Liver (tissue), 9 donors: ENCODE data around the gene KIF21B. TPM values are rescaled to one million over a fixed set of nuclear protein-coding genes. Genes with fewer than 3 reads are reported as not detected.

Source experiments
- DNase-seq: peaks from one replicate; pipeline ENCODE4 v3.0.0-alpha.2; 2017; ENCODE audit warnings: low spot score
- H3K27ac ChIP-seq, 2 donors: one replicate each; pipeline ENCODE4 v1.7.0; 2013; ENCODE audit warnings: inconsistent platforms in 2 of 2, low read length in 2 of 2, control low read depth in 1 of 2, low read depth in 1 of 2, mild to moderate bottlenecking in 1 of 2
- H3K27me3 ChIP-seq, 4 donors: one replicate each; pipeline versions ENCODE4 v1.6.1 to v1.7.0; 2013; ENCODE audit warnings: low read length in 3 of 4, inconsistent platforms in 1 of 4, mild to moderate bottlenecking in 1 of 4, moderate library complexity in 1 of 4; ENCODE audit not compliant: control insufficient read depth in 4 of 4, insufficient read depth in 4 of 4
- H3K36me3 ChIP-seq, 4 donors: one replicate each; pipeline versions ENCODE4 v1.6.1 to v1.7.0; 2013; ENCODE audit warnings: low read length in 3 of 4, mild to moderate bottlenecking in 3 of 4, low read depth in 1 of 4, moderate library complexity in 1 of 4; ENCODE audit not compliant: control insufficient read depth in 4 of 4, insufficient read depth in 3 of 4
- H3K4me1 ChIP-seq, 4 donors: one replicate each; pipeline versions ENCODE4 v1.6.1 to v1.7.0; 2013; ENCODE audit warnings: low read length in 3 of 4, mild to moderate bottlenecking in 3 of 4, moderate library complexity in 1 of 4; ENCODE audit not compliant: control insufficient read depth in 4 of 4, insufficient read depth in 4 of 4
- H3K4me3 ChIP-seq, 3 donors: one replicate each; pipeline versions ENCODE4 v1.6.1 to v1.7.0; 2013; ENCODE audit warnings: low read length in 3 of 3, control low read depth in 1 of 3, low read depth in 1 of 3, mild to moderate bottlenecking in 1 of 3
- H3K9ac ChIP-seq, 2 donors: one replicate each; pipeline ENCODE4 v1.7.0; 2013; ENCODE audit warnings: low read length in 2 of 2, mild to moderate bottlenecking in 2 of 2, moderate library complexity in 2 of 2, control low read depth in 1 of 2, low read depth in 1 of 2
- H3K9me3 ChIP-seq, 4 donors: one replicate each; pipeline versions ENCODE4 v1.6.1 to v1.7.0; 2013; ENCODE audit warnings: low read length in 3 of 4; ENCODE audit not compliant: control insufficient read depth in 4 of 4
- EGR1 ChIP-seq, 2 donors: IDR thresholded peaks; 2 replicates each; pipeline ENCODE4 v1.6.1; 2016 to 2018; ENCODE audit warnings: antibody characterized with exemption in 2 of 2, low read depth in 2 of 2
- FOXA1 ChIP-seq: IDR thresholded peaks from 2 replicates; pipeline ENCODE4 v1.6.1; 2016; ENCODE audit warnings: antibody characterized with exemption
- FOXA2 ChIP-seq: IDR thresholded peaks from 2 replicates; pipeline ENCODE4 v1.6.1; 2016; ENCODE audit warnings: antibody characterized with exemption
- GABPA ChIP-seq, 2 donors: IDR thresholded peaks in 1 of 2; conservative IDR thresholded peaks in 1 of 2; 2 replicates each; pipeline ENCODE4 v1.6.1; 2016; ENCODE audit warnings: antibody characterized with exemption in 2 of 2, mild to moderate bottlenecking in 1 of 2, moderate library complexity in 1 of 2
- HNF4A ChIP-seq, 2 donors: conservative IDR thresholded peaks; 2 replicates each; pipeline ENCODE4 v1.6.1; 2016; ENCODE audit warnings: antibody characterized with exemption in 2 of 2, mild to moderate bottlenecking in 2 of 2
- HNF4G ChIP-seq: IDR thresholded peaks from 2 replicates; pipeline ENCODE4 v1.6.1; 2016; ENCODE audit warnings: antibody characterized with exemption
- JUND ChIP-seq, 2 donors: IDR thresholded peaks; 2 replicates each; pipeline ENCODE4 v1.6.1; 2016; ENCODE audit warnings: antibody characterized with exemption in 2 of 2
- NR2F2 ChIP-seq: IDR thresholded peaks from 2 replicates; pipeline ENCODE4 v1.6.1; 2016; ENCODE audit warnings: antibody characterized with exemption
- RAD21 ChIP-seq, 2 donors: IDR thresholded peaks; 2 replicates each; pipeline ENCODE4 v1.6.1; 2016; ENCODE audit warnings: antibody characterized with exemption in 2 of 2, mild to moderate bottlenecking in 2 of 2
- RXRA ChIP-seq, 2 donors: IDR thresholded peaks; 2 replicates each; pipeline ENCODE4 v1.6.1; 2017 to 2018; ENCODE audit warnings: antibody characterized with exemption in 2 of 2, mild to moderate bottlenecking in 1 of 2
- SP1 ChIP-seq: IDR thresholded peaks from 2 replicates; pipeline ENCODE4 v1.6.1; 2018; ENCODE audit warnings: antibody characterized with exemption, mild to moderate bottlenecking
- TAF1 ChIP-seq: conservative IDR thresholded peaks from 2 replicates; pipeline ENCODE4 v1.6.1; 2016; ENCODE audit warnings: antibody characterized with exemption, mild to moderate bottlenecking
- YY1 ChIP-seq: IDR thresholded peaks from 2 replicates; pipeline ENCODE4 v1.6.1; 2016; ENCODE audit warnings: antibody characterized with exemption, mild to moderate bottlenecking
- WGBS: extraction: QIAGEN DNeasy Blood & Tissue Kit; methylation state at CpG from one replicate; pipeline ENCODE4 v1.1.7; 2013; 5-methylcytosine and 5-hydroxymethylcytosine counted together
- polyA plus RNA-seq, 2 donors: library from polyadenylated mRNA; stranded (reverse) in 1 of 2; unstranded in 1 of 2; fragments of 200-250 nt in 1 of 2; fragments of >200 nt in 1 of 2; fragmentation: Nextera tagmentation in 1 of 2; extraction: Ambion mirVana in 1 of 2; gene quantifications; one replicate each; pipeline versions ENCODE4 v1.2.1 to v1.2.3, GENCODE V29; 2013 to 2015
- total RNA-seq, 2 donors: library from RNA; depleted of rRNA; stranded (reverse); fragments of >200 nt; gene quantifications; one replicate each; pipeline ENCODE4 v1.2.3, GENCODE V29; 2014
- TF ChIP-seq, protein P1 (sequence below): IDR thresholded peaks from 2 replicates; pipeline ENCODE4 v1.6.1; 2016; ENCODE audit warnings: antibody characterized with exemption
- TF ChIP-seq, protein P2 (sequence below): IDR thresholded peaks from 2 replicates; pipeline ENCODE4 v1.6.1; 2016; ENCODE audit warnings: antibody characterized with exemption
- TF ChIP-seq, protein P3 (sequence below): fragments of 150-350 bp; IDR thresholded peaks from 2 replicates; pipeline ENCODE4 v1.5.1; 2017; ENCODE audit warnings: improper control_type of control experiment, low read depth, low read length; ENCODE audit not compliant: missing input control
- TF ChIP-seq, protein P4 (sequence below): IDR thresholded peaks from 2 replicates; pipeline ENCODE4 v1.6.1; 2016; ENCODE audit warnings: antibody characterized with exemption
- TF ChIP-seq, protein P5 (sequence below): IDR thresholded peaks from 2 replicates; pipeline ENCODE4 v1.6.1; 2016; ENCODE audit warnings: antibody characterized with exemption, mild to moderate bottlenecking
- donor health status: healthy.
- donor health status: healthy.
- donor health status: healthy.
- donor health status: healthy.
- donor health status: healthy.

Gene KIF21B
- total and polyA plus RNA-seq, 4 donors: 0.42 to 1.9 (median 1.0) TPM

DNA sequence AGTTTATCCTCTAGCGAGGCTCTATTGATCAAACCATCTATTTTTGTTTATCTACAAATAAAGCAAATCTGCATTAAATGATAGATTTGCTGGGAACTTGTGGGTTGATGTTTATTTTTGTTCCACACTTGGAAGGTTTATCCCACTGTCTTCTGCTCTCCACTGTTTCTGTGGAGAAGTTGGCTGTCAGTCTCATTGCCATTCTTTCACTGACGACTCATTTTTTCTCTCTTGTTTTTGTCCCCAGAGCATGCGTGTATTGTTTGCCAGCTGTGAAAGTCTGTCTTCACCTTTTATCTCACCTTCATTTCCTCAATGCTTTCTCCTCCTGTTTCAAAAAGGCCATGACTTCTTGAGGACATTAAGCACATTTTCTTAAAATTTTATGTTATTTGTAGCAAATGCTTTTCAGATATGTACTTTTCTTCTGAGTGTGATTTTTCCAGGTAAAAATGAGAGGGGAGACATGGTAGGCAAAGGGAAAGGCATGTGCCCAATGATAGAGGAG is 76.4 kb downstream of the KIF21B start:
- H3K36me3 ChIP-seq: no peaks in the 10 kb centered on the region
- H3K4me1 ChIP-seq: no peaks in the 10 kb centered on the region
- peaks cover 0 to 13% (median 4%) of the 10 kb centered on the region in 4 donors for H3K9me3 ChIP-seq
- no peak overlapping the region for H3K27ac ChIP-seq
- 87% methylated on average over 3 of the region's 3 CpGs for WGBS
- no peak for DNase-seq
- no peaks in the 10 kb centered on the region for H3K27me3 ChIP-seq
- no peak overlapping the region for H3K4me3 ChIP-seq
- H3K9ac ChIP-seq: no peak overlapping the region
- TF ChIP-seq GABPA (IDR thresholded peaks at IDR 0.05 in 1 of 2, conservative IDR thresholded peaks at IDR 0.05 in 1 of 2): no peak
- no peak for TF ChIP-seq RAD21 (IDR thresholded peaks at IDR 0.05)
- no peak for TF ChIP-seq YY1
- TF ChIP-seq NR2F2: no peak
- TF ChIP-seq RXRA (IDR thresholded peaks at IDR 0.05): no peak
- no peak for TF ChIP-seq FOXA1
- TF ChIP-seq, protein P1, sequence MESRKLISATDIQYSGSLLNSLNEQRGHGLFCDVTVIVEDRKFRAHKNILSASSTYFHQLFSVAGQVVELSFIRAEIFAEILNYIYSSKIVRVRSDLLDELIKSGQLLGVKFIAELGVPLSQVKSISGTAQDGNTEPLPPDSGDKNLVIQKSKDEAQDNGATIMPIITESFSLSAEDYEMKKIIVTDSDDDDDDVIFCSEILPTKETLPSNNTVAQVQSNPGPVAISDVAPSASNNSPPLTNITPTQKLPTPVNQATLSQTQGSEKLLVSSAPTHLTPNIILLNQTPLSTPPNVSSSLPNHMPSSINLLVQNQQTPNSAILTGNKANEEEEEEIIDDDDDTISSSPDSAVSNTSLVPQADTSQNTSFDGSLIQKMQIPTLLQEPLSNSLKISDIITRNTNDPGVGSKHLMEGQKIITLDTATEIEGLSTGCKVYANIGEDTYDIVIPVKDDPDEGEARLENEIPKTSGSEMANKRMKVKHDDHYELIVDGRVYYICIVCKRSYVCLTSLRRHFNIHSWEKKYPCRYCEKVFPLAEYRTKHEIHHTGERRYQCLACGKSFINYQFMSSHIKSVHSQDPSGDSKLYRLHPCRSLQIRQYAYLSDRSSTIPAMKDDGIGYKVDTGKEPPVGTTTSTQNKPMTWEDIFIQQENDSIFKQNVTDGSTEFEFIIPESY: no peak
- TF ChIP-seq, protein P2, sequence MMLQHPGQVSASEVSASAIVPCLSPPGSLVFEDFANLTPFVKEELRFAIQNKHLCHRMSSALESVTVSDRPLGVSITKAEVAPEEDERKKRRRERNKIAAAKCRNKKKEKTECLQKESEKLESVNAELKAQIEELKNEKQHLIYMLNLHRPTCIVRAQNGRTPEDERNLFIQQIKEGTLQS: no peak
- no peak for TF ChIP-seq HNF4G
- TF ChIP-seq HNF4A (conservative IDR thresholded peaks at IDR 0.05): no peak
- TF ChIP-seq FOXA2: no peak
- no peak for TF ChIP-seq JUND (IDR thresholded peaks at IDR 0.05)
- TF ChIP-seq, protein P3, sequence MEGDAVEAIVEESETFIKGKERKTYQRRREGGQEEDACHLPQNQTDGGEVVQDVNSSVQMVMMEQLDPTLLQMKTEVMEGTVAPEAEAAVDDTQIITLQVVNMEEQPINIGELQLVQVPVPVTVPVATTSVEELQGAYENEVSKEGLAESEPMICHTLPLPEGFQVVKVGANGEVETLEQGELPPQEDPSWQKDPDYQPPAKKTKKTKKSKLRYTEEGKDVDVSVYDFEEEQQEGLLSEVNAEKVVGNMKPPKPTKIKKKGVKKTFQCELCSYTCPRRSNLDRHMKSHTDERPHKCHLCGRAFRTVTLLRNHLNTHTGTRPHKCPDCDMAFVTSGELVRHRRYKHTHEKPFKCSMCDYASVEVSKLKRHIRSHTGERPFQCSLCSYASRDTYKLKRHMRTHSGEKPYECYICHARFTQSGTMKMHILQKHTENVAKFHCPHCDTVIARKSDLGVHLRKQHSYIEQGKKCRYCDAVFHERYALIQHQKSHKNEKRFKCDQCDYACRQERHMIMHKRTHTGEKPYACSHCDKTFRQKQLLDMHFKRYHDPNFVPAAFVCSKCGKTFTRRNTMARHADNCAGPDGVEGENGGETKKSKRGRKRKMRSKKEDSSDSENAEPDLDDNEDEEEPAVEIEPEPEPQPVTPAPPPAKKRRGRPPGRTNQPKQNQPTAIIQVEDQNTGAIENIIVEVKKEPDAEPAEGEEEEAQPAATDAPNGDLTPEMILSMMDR: no peak
- TF ChIP-seq EGR1 (IDR thresholded peaks at IDR 0.05; ENCODE audit: low read depth in 2 of 2): no peak
- TF ChIP-seq TAF1: no peak
- TF ChIP-seq, protein P4, sequence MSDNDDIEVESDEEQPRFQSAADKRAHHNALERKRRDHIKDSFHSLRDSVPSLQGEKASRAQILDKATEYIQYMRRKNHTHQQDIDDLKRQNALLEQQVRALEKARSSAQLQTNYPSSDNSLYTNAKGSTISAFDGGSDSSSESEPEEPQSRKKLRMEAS: no peak
- TF ChIP-seq, protein P5, sequence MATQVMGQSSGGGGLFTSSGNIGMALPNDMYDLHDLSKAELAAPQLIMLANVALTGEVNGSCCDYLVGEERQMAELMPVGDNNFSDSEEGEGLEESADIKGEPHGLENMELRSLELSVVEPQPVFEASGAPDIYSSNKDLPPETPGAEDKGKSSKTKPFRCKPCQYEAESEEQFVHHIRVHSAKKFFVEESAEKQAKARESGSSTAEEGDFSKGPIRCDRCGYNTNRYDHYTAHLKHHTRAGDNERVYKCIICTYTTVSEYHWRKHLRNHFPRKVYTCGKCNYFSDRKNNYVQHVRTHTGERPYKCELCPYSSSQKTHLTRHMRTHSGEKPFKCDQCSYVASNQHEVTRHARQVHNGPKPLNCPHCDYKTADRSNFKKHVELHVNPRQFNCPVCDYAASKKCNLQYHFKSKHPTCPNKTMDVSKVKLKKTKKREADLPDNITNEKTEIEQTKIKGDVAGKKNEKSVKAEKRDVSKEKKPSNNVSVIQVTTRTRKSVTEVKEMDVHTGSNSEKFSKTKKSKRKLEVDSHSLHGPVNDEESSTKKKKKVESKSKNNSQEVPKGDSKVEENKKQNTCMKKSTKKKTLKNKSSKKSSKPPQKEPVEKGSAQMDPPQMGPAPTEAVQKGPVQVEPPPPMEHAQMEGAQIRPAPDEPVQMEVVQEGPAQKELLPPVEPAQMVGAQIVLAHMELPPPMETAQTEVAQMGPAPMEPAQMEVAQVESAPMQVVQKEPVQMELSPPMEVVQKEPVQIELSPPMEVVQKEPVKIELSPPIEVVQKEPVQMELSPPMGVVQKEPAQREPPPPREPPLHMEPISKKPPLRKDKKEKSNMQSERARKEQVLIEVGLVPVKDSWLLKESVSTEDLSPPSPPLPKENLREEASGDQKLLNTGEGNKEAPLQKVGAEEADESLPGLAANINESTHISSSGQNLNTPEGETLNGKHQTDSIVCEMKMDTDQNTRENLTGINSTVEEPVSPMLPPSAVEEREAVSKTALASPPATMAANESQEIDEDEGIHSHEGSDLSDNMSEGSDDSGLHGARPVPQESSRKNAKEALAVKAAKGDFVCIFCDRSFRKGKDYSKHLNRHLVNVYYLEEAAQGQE: no peak
- TF ChIP-seq SP1: no peak
